Cardiac ventricle fibroblast (primary cell): Measurements from ENCODE around the gene CYP21A2. TPM values are rescaled to one million over a fixed set of nuclear protein-coding genes. Genes with fewer than 3 reads are reported as not detected.

Experiments used
- total RNA-seq: library from RNA; depleted of rRNA; stranded (reverse); fragments of >200 nt; gene quantifications from 2 replicates; pipeline ENCODE4 v1.2.3, GENCODE V29; 2015

The CYP21A2 gene
- total RNA-seq, result 0.15 TPM in 1 of 2 replicates, not detected in the other

GRCh38 chr6:32037598-32038524, at the start of gene CYP21A2:
Gene CYP21A2 (plus strand): TSS chr6:32038415. CDS start chr6:32038423, 8 bp downstream.

DNA sequence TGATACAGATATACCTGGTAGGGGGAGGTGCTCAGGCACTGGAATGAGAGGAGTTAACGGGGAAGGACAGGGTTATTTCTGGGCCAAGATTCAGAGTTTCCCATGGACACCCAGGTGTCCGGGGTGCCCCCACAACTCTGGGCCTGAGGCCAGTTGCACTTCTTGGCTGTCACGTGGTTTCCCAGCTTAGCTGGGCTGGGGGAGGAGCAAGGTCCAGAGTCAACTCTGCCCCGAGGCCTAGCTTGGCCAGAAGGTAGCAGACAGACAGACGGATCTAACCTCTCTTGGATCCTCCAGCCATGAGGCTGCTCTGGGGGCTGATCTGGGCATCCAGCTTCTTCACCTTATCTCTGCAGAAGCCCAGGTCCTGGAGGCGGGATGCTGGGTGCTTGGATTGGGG, 23.7 kb upstream of the CYP21A2 start, which contains the start of gene C4B:
Gene C4B (plus strand): TSS at position 249 of the 400 bp plus-strand sequence. CDS start 51 bp downstream, at position 300.

Other genes with a start within 250 kb of the CYP21A2 start
- 54.7 and 63.3 TPM in 2 replicates for gene VARS1, start 242.7 kb upstream of the CYP21A2 start, total RNA-seq
- 36.0 and 38.2 TPM in 2 replicates for gene LSM2, start 231.4 kb upstream of the CYP21A2 start, total RNA-seq
- gene HSPA1L, start 223.1 kb upstream of the CYP21A2 start, total RNA-seq, result 0.62 and 1.7 TPM in 2 replicates
- 93.9 and 97.6 TPM in 2 replicates for gene HSPA1A, start 222.9 kb upstream of the CYP21A2 start, total RNA-seq
- 101 and 110 TPM in 2 replicates for gene HSPA1B, start 210.7 kb upstream of the CYP21A2 start, total RNA-seq
- 36.7 and 43.2 TPM in 2 replicates for gene NEU1, start 175.6 kb upstream of the CYP21A2 start, total RNA-seq
- gene SLC44A4, start 159.4 kb upstream of the CYP21A2 start, total RNA-seq, result not detected in 2 replicates
- gene EHMT2, start 140.7 kb upstream of the CYP21A2 start, total RNA-seq, result 29.5 and 47.8 TPM in 2 replicates
- gene ZBTB12, start 136.3 kb upstream of the CYP21A2 start, total RNA-seq, result 2.1 and 2.5 TPM in 2 replicates
- 10.4 and 16.9 TPM in 2 replicates for gene C2, start 110.7 kb upstream of the CYP21A2 start, total RNA-seq
- 47.7 and 56.5 TPM in 2 replicates for gene CFB, start 92.3 kb upstream of the CYP21A2 start, total RNA-seq
- 55.8 and 57.5 TPM in 2 replicates for gene NELFE, start 79.4 kb upstream of the CYP21A2 start, total RNA-seq
- gene SKIC2, start 79.2 kb upstream of the CYP21A2 start, total RNA-seq, result 24.6 and 28.9 TPM in 2 replicates
- gene DXO, start 66.3 kb upstream of the CYP21A2 start, total RNA-seq, result 11.5 and 15.8 TPM in 2 replicates
- 39.7 and 65.0 TPM in 2 replicates for gene C4A, start 56.4 kb upstream of the CYP21A2 start, total RNA-seq
- gene C4B, start 23.6 kb upstream of the CYP21A2 start, total RNA-seq, result 25.2 and 46.6 TPM in 2 replicates
- 35.8 and 38.3 TPM in 2 replicates for gene TNXB, start 70.9 kb downstream of the CYP21A2 start, total RNA-seq
- 31.5 and 31.7 TPM in 2 replicates for gene ATF6B, start 89.8 kb downstream of the CYP21A2 start, total RNA-seq
- 4.3 and 4.7 TPM in 2 replicates for gene FKBPL, start 91.9 kb downstream of the CYP21A2 start, total RNA-seq
- gene PRRT1, start 113.5 kb downstream of the CYP21A2 start, total RNA-seq, result 1.1 and 1.8 TPM in 2 replicates
- 9.5 and 18.3 TPM in 2 replicates for gene PPT2, start 115.7 kb downstream of the CYP21A2 start, total RNA-seq
- gene EGFL8, start 126.2 kb downstream of the CYP21A2 start, total RNA-seq, result 0.12 and 0.29 TPM in 2 replicates
- 43.9 and 51.3 TPM in 2 replicates for gene AGPAT1, start 137.7 kb downstream of the CYP21A2 start, total RNA-seq
- 27.9 and 29.6 TPM in 2 replicates for gene RNF5, start 140.0 kb downstream of the CYP21A2 start, total RNA-seq
- gene AGER, start 145.8 kb downstream of the CYP21A2 start, total RNA-seq, result 0.50 and 1.4 TPM in 2 replicates
- gene PBX2, start 151.8 kb downstream of the CYP21A2 start, total RNA-seq, result 32.2 and 34.1 TPM in 2 replicates
- 1.6 and 1.9 TPM in 2 replicates for gene GPSM3, start 154.2 kb downstream of the CYP21A2 start, total RNA-seq
- gene NOTCH4, start 185.7 kb downstream of the CYP21A2 start, total RNA-seq, result 3.9 and 5.3 TPM in 2 replicates